ACC112 (cell line): ENCODE measurements around the gene ROR2.

Experiments
- H2AFZ ChIP-seq: fragments of 200-600 bp; sonication (generic); one replicate; pipeline ENCODE4 v1.6.0; 2017; ENCODE audit warnings: antibody characterized with exemption, low read length; ENCODE audit not compliant: unreplicated experiment
- H3K27ac ChIP-seq: fragments of 200-600 bp; sonication (generic); 2 replicates; pipeline ENCODE4 v1.5.1; 2014; ENCODE audit warnings: low read depth, mild to moderate bottlenecking, antibody characterized with exemption, low read length, moderate library complexity
- H3K27me3 ChIP-seq: fragments of 200-600 bp; sonication (generic); 2 replicates; pipeline ENCODE4 v1.6.1; 2014; ENCODE audit warnings: mild to moderate bottlenecking, antibody characterized with exemption, low read length, moderate library complexity, mixed read lengths; ENCODE audit not compliant: insufficient read depth
- H3K36me3 ChIP-seq: fragments of 200-600 bp; sonication (generic); 2 replicates; pipeline ENCODE4 v1.6.1; 2016; ENCODE audit warnings: mild to moderate bottlenecking, antibody characterized with exemption, low read length, moderate library complexity, mixed read lengths; ENCODE audit not compliant: insufficient read depth
- H3K4me1 ChIP-seq: fragments of 200-600 bp; sonication (generic); one replicate; pipeline ENCODE4 v1.6.1; 2016; ENCODE audit warnings: low read length, mixed read lengths; ENCODE audit not compliant: insufficient read depth, unreplicated experiment, control insufficient read depth
- H3K4me3 ChIP-seq: fragments of 200-600 bp; sonication (generic); 2 replicates; pipeline ENCODE4 v1.5.1; 2014; ENCODE audit warnings: mild to moderate bottlenecking, low read depth, low read length
- H3K79me2 ChIP-seq: fragments of 200-600 bp; sonication (generic); one replicate; pipeline ENCODE4 v1.6.0; 2016; ENCODE audit warnings: low read length; ENCODE audit not compliant: control insufficient read depth, unreplicated experiment, insufficient read depth

The ROR2 gene

DNA sequence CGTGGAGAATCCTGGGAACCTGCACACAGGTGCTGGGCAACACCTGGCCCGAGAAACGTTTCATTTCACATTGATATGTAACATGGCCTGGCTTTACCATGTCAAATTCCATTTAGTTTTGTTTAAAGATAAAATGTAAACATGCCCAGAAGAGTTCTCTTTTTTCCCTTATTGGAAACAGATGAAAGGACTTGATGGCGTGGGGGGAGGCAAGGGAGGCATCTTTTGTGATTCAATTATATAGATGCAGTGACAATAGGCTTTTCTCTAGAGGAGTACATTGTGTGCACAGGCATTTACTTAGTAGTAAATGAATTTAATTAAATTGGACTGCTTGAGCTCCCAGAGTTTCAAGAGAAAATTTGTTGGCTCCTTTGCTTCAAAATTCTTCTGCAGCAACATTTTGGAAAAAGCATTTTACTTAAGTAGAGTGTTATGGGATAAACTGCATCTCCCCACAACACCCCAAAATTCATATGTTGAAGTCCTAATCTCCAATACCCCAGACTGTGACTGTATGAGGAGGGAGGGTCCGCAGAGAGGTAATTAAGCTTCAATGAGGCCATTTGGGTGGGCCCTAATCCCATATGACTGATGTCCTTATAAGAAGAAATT lies 272.1 kb downstream of the ROR2 start:
- H3K4me3 ChIP-seq = no peak overlapping the region
- no peak overlapping the region for H3K27ac ChIP-seq
- no peak overlapping the region for H2AFZ ChIP-seq
- no peaks in the 10 kb centered on the region for H3K36me3 ChIP-seq
- H3K27me3 ChIP-seq = no peaks in the 10 kb centered on the region
- peaks cover 20% of the 10 kb centered on the region for H3K4me1 ChIP-seq
- H3K79me2 ChIP-seq = no peaks in the 10 kb centered on the region

DNA sequence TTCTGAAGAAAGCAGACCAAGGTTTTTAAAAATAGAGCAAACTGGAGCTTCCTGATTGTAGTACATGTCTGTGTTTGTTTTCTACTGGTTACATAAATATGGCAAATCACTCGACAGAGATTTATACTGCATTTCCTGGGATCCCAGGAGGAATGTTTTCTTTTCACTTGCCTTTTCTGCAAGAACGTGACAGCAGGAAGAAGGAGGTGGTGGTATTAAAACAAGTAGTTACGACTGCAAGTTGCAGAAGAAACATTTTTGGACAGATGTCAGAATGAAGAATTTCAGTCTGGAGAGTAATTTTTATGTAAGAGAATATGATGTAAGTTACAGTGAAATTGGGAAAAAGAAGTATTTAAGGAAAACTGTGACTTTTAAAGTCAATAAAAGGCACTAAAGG lies 272.7 kb downstream of the ROR2 start:
- no peaks in the 10 kb centered on the region for H3K27me3 ChIP-seq
- no peak overlapping the region for H3K27ac ChIP-seq
- no peak overlapping the region for H3K4me3 ChIP-seq
- no peaks in the 10 kb centered on the region for H3K79me2 ChIP-seq
- H3K36me3 ChIP-seq = no peaks in the 10 kb centered on the region
- peaks cover 14% of the 10 kb centered on the region for H3K4me1 ChIP-seq
- H2AFZ ChIP-seq = no peak overlapping the region

DNA sequence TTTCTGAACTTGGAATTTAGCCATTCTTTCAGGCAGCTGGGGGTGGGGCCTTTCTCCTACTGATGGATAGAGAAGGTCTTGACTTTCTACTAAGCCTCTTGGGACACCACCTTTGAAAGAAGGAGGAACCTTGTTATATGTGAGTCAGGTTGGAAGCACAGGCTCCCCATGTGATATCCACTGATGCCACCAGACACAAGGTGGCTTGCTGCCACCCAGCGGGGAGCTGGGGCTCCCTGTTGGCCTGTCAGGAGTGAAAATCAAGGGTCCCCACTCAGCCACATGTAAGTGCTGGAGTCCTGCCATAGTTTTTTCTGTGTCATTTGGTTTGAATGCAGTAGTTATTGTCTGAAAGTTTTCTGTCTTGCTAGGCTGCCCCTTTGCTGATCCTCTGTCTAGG lies 274.0 kb downstream of the ROR2 start:
- Histone ChIP-seq H3K27ac (no peak overlapping the region), H2AFZ (no peak overlapping the region), H3K79me2 (no peaks in the 10 kb centered on the region), H3K36me3 (no peaks in the 10 kb centered on the region), H3K27me3 (no peaks in the 10 kb centered on the region), H3K4me3 (no peak overlapping the region), H3K4me1 (peaks cover 10% of the 10 kb centered on the region)

DNA sequence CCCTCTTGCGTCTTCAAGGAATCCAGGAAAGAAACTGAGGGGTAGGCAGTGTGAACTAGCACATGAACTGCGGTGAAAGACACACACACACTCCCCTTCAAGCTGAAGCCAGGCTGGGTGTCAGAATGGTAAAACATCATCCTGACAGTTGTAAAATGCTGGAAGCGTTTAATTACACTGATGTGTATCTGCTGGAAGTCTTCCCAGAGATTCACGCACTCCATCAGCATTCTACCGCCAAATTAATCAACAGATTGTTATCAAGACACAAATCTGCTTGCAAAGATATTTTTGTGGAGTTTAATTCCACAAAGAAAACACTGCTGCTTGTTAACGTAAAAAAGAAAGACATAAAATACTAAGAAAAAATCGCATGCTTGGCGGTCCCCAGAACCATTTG lies 285.4 kb downstream of the ROR2 start:
- no peak overlapping the region for H3K4me3 ChIP-seq
- no peaks in the 10 kb centered on the region for H3K36me3 ChIP-seq
- no peaks in the 10 kb centered on the region for H3K4me1 ChIP-seq
- no peak overlapping the region for H3K27ac ChIP-seq
- peaks cover 11% of the 10 kb centered on the region for H3K27me3 ChIP-seq
- H2AFZ ChIP-seq = no peak overlapping the region
- no peaks in the 10 kb centered on the region for H3K79me2 ChIP-seq

DNA sequence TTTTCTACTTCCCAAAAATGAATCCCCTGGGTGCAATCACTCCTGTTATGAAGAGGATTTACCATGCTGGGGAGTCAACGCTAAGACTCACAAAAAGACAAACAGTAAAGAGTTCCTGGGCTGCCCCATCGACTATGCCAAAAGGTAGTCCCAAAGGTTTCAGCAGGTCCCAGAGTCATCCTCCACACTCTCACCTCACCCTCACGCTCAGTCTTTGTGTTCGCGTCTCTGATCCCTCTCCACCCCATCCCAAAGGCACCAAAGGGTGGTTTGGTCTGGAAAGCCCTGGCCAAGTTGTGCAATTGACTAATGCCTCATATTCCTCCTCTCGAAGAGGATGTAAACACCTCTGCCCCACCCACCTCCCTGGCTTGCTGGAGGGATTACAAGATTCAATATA lies 286.2 kb downstream of the ROR2 start:
- no peak overlapping the region for H3K4me3 ChIP-seq
- no peak overlapping the region for H2AFZ ChIP-seq
- no peaks in the 10 kb centered on the region for H3K4me1 ChIP-seq
- no peak overlapping the region for H3K27ac ChIP-seq
- H3K79me2 ChIP-seq = no peaks in the 10 kb centered on the region
- H3K27me3 ChIP-seq = peaks cover 11% of the 10 kb centered on the region
- H3K36me3 ChIP-seq = no peaks in the 10 kb centered on the region

DNA sequence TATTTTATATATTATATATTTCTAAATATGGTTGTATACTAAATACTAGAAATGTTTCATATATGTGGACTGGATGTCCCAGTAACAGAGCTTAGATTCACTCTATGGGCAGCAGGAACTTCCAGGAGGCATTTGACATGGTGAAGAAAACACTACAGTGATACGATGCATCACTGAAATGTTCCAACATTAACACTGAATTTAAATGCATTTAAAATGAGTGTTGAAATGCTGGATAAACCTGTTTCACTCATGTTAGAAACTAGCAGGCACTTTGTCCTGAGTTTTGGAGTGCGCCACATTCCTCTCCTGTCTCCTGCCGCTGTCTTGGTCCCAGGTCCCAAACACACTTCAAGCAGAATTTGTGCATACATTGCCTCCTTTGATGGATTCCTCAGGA lies 288.6 kb downstream of the ROR2 start:
- H3K27ac ChIP-seq = no peak overlapping the region
- H3K36me3 ChIP-seq = no peaks in the 10 kb centered on the region
- no peaks in the 10 kb centered on the region for H3K4me1 ChIP-seq
- peaks cover 11% of the 10 kb centered on the region for H3K27me3 ChIP-seq
- H2AFZ ChIP-seq = no peak overlapping the region
- no peaks in the 10 kb centered on the region for H3K79me2 ChIP-seq
- no peak overlapping the region for H3K4me3 ChIP-seq

DNA sequence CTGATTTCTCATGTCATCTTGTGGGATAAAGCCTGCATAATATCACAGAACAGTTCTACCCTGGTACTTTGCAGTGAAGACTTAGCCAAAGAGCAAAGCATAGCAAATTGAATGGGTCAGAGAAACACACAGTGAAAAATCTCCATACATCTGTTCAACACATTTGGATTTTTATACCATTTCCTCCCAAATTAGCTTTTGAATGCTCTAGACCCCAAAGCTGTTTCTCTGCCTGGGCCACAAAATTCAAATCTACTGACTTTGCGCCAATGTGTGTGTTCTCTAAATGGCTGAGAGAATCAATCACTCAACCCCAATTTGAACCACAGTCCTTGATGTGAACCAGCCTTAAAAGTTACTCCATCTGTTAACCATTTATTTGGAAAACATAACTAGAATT lies 289.5 kb downstream of the ROR2 start:
- Histone ChIP-seq H3K79me2 (no peaks in the 10 kb centered on the region), H3K27me3 (peaks cover 11% of the 10 kb centered on the region), H3K4me3 (no peak overlapping the region), H3K36me3 (no peaks in the 10 kb centered on the region), H2AFZ (no peak overlapping the region), H3K4me1 (no peaks in the 10 kb centered on the region), H3K27ac (no peak overlapping the region)

DNA sequence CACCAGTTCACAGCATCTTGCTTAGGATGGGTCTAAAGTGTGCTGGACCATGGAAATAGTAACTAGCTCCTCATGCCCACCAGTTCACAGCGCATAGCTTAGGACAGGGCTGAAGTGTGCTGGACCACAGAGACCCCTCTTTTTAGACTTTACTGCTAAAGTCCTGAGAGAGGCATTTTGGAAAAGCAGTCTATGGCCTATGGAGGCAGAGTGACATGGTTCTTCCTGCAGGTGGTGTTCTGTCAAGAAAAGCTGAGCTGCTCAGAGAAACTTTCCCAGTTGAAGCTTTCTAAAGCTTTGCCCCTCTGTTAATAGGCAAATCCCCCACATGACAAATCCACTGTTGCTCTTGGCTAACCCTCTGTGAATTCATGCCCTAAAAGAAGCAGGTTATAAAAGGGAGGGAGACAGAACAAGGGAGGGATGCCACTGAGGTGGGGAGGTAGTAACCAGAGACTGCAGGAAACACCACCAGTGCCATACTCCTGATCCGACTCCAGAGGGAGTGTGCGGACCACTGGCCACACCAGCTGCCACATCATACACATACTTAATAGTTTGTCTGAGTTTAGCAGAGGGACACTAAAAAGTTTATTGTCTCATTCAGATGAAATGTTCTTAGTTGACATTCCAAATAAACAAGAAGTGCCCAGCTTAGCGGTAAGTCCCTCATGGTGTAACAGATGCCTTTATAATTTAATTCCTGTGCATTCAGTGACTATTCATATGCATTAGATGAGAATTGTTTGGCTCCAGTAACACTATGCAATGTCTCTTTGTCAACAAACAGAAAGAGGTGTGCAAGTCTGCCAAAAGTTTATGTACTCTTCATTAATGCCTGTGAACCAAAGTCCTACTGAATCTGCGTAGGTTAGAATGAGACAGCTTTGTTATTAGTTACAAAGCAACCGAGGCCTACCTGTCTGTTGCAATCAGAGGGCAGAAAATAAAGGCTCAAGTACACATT lies 290.2 kb downstream of the ROR2 start:
- no peaks in the 10 kb centered on the region for H3K79me2 ChIP-seq

DNA sequence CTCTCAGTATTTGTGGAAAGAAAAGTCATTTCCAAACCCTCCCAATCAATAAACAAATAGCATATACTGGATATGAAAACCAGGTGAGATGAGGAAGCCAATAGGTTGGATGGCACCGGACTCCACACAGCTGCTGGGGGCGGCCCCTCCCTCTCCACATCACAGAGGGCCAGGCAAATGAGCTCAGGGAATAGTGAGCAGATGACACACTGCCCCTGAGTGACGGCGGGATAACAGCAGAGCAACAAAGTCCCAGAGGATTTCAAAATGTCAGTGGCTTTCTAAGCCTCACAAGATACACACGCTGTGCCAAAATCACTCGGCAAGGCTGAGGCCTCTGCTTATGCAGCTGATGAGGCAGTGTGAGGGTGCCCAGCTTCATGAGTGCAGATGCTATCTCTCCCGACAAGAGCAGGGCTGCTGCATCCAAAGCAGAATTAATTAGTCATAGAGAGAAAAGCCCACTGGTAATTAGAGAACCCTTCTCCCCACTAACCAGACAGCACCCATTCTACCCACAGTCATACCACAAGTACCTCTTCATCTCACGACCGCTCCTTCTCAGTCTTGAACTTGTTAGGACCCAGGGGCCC lies 291.4 kb downstream of the ROR2 start:
- Histone ChIP-seq H3K27me3 (peaks cover 6% of the 10 kb centered on the region; the same call in 1 of the 2 replicates), H2AFZ (no peak overlapping the region), H3K36me3 (no peaks in the 10 kb centered on the region), H3K27ac (no peak overlapping the region), H3K79me2 (no peaks in the 10 kb centered on the region), H3K4me3 (no peak overlapping the region), H3K4me1 (no peaks in the 10 kb centered on the region)

More for the DNA sequence above, 290.2 kb downstream of the ROR2 start:
- Histone ChIP-seq H3K36me3 (no peaks in the 10 kb centered on the region), H3K27ac (no peak overlapping the region), H3K27me3 (peaks cover 11% of the 10 kb centered on the region), H3K4me3 (no peak overlapping the region), H2AFZ (no peak overlapping the region), H3K4me1 (no peaks in the 10 kb centered on the region)

DNA sequence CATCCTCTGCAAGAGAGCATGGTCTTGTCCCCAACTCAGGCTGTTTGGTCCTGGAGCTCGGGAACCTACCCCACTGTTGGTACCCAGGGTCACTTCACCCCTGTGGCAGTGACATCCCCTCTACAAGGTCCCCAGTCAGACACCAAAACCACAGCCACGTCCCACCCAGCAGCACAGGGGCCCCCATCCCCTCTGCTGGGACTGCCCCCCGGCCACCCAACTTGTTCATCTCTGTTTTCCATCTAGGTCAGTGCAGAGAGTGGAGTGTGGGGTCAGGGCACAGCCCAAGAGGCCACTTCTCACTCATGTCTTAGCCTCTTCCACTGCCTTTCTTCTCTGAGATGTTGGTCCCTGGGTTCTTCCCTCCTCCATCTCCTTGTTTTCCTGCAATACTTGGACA lies 292.5 kb downstream of the ROR2 start:
- H2AFZ ChIP-seq = no peak overlapping the region
- no peaks in the 10 kb centered on the region for H3K4me1 ChIP-seq
- H3K27ac ChIP-seq = no peak overlapping the region
- no peaks in the 10 kb centered on the region for H3K79me2 ChIP-seq
- no peak overlapping the region for H3K4me3 ChIP-seq
- no peaks in the 10 kb centered on the region for H3K27me3 ChIP-seq
- no peaks in the 10 kb centered on the region for H3K36me3 ChIP-seq
